Superior temporal gyrus (tissue), 1 donor: ENCODE results near the gene SHLD1.

ENCODE experiments used
- DNase-seq: peaks from one replicate; pipeline ENCODE4 v3.0.0-alpha.2; 2016; ENCODE audit errors: extremely low spot score

SHLD1 gene

GRCh38 chr20:5893052-5893451, 142.9 kb downstream of the SHLD1 start:
- DNase-seq, result no peak

DNA sequence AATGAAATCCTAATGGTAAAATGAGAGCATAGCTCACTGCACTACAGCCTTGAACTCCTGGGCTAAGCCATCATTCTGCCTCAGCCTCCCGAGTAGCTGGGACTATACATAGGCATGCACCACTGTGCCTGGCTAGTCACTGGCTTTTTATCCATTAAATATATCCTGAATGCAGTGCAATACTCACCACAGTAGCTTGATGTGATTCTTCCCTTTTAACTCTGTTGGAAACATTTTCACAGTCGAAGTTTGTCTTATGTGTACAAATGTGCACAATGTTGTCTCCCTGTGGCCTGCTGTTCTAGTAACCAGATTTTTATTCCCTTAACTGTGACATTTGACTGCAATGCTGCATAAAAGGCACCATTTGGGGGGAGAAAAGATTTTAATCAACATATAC, 143.4 kb downstream of the SHLD1 start:
- DNase-seq, result no peak

DNA sequence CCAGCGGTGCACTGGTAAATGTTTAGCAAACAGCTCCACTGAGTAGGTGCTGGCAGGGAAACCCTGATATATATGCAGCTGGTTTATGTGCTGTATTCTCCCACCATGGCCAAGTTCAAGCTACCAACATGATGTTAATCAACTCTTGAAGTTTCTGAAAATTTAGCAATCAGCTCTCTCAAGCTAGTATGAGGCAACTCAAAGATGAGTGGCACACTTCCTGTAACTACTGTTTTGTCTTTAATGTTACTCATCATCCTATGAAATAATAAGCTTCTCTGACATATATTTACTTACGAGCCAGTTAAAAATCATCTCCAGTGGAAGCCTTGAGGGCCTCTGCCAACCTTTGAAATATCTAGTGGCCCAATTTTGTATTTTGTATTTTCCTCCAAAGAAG, 145.4 kb downstream of the SHLD1 start:
- DNase-seq, result no peak

GRCh38 chr20:5899444-5899843, 149.2 kb downstream of the SHLD1 start:
- no peak for DNase-seq

- no peak for DNase-seq
These were observed 150.7 kb downstream of the SHLD1 start for GRCh38 chr20:5900908-5901307.

GRCh38 chr20:5908981-5909380, 158.8 kb downstream of the SHLD1 start:
- peak; percentile 33 for DNase-seq

DNA sequence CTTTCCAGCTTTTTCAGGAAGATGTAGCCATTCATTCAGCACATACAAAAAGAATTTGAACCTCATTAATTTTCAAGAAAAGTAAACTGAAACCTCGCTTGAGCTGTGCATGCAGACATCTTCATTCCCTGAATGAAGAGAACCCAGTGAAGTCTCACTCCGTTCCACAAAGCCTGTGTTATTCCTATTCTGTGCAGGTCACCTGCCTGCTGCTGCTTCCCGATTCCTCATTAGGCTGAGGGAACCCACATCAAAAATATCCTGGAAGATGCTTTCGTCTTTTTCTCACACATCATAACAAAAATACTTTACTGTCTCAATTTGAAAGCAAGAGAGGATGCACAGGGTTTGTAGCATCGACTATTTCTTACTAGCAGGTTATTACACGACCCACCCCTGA, 160.0 kb downstream of the SHLD1 start:
- DNase-seq, result no peak

DNA sequence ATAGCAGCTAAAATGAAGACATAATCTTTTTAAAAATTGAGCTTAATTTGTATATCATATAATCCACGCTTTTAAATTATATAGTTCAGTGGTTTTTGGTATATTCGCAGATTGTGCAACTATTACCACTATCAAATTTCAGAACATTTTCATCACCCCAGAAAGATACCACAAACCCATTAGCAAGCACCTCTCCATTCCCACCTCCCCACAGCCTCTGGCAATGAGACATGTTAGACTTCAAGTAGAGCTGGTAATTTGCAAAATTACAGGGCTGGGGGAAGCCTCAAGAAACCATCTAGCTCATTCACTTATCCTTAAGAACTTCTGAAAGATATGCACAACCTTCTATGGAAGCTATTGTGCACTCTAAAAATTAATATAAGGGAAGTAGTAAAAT, 163.0 kb downstream of the SHLD1 start:
- no peak for DNase-seq
